HL-60/S4 treated with phorbol 12-myristate 13-acetate at 8.2 ng/mL for 4 days and 3 days (cell line): ENCODE data around the gene CAV2.

Experiments used
- in situ Hi-C: fragments of 300-500 bp; cut with MboI; formaldehyde crosslinking; loops from 2 replicates; pipeline ENCODE4 v1.15.0; 2022; ENCODE audit warnings: low sequenced_read_pairs

Gene CAV2

GRCh38 chr7:116494472-116494871, 5.1 kb upstream of the CAV2 start:
- in situ Hi-C loops: no loop called here

GRCh38 chr7:116495736-116496135, 3.8 kb upstream of the CAV2 start:
- in situ Hi-C loops: no loop called here

GRCh38 chr7:116496653-116497052, 2.9 kb upstream of the CAV2 start:
- in situ Hi-C loops: no loop called here

- in situ Hi-C loops: no loop called here
These were observed 1.8 kb upstream of the CAV2 start for GRCh38 chr7:116497708-116498107.

- in situ Hi-C loops: no loop called here
These were observed 728 bp downstream of the CAV2 start for GRCh38 chr7:116500078-116500853.

- in situ Hi-C loops: no loop called here
These were observed 2.1 kb downstream of the CAV2 start for GRCh38 chr7:116501425-116502167.

GRCh38 chr7:116502201-116503096, 2.9 kb downstream of the CAV2 start:
- in situ Hi-C loops: no loop called here

- in situ Hi-C loops: no loop called here
These were observed 4.3 kb downstream of the CAV2 start for GRCh38 chr7:116503835-116504234.

- in situ Hi-C loops: no loop called here
These were observed 5.7 kb downstream of the CAV2 start for GRCh38 chr7:116505278-116505677.

GRCh38 chr7:116505823-116506222, 6.3 kb downstream of the CAV2 start:
- in situ Hi-C loops: no loop called here

- in situ Hi-C loops: no loop called here
These were observed 10.5 kb downstream of the CAV2 start for GRCh38 chr7:116509982-116510579.

GRCh38 chr7:116510795-116511194, 11.3 kb downstream of the CAV2 start:
- in situ Hi-C loops: no loop called here

- in situ Hi-C loops: no loop called here
These were observed 12.3 kb downstream of the CAV2 start for GRCh38 chr7:116511552-116512519.

- in situ Hi-C loops: no loop called here
These were observed 13.1 kb downstream of the CAV2 start for GRCh38 chr7:116512520-116513188.

- in situ Hi-C loops: no loop called here
These were observed 16.0 kb downstream of the CAV2 start for GRCh38 chr7:116515584-116515983.

- in situ Hi-C loops: no loop called here
These were observed 16.8 kb downstream of the CAV2 start for GRCh38 chr7:116516324-116516723.

GRCh38 chr7:116517626-116518025, 18.1 kb downstream of the CAV2 start:
- in situ Hi-C loops: no loop called here

GRCh38 chr7:116518961-116519360, 19.4 kb downstream of the CAV2 start:
- in situ Hi-C loops: no loop called here

GRCh38 chr7:116521046-116521664, 21.6 kb downstream of the CAV2 start:
- in situ Hi-C loops: no loop called here
